ENCODE data around the gene TH.

GRCh38 chr11:2155511-2155910, 16.1 kb downstream of the TH start:
- TF ChIP-seq CTCF (IDR thresholded peaks at IDR 0.05) (no peak), POLR2AphosphoS5 (IDR thresholded peaks at IDR 0.05; ENCODE audit: low read depth, low read length) (no peak), REST (IDR thresholded peaks at IDR 0.05; ENCODE audit: insufficient read depth in 1 of 2, low read depth in 2 of 2, low read length in 1 of 2) (no peak)

Data from Panc1 (cell line).